OCI-LY1 (cell line): ENCODE measurements around the gene ENTR1.

Experiments used
- H2AFZ ChIP-seq: fragments of 200-600 bp; sonication (generic), shearing (Covaris generic); 2 replicates; pipeline ENCODE4 v1.6.0; 2014; ENCODE audit warnings: antibody characterized with exemption, mild to moderate bottlenecking, low read length
- H3F3A ChIP-seq: fragments of 200-600 bp; sonication (generic), shearing (Covaris generic); 2 replicates; pipeline ENCODE4 v1.6.0; 2014; ENCODE audit warnings: mild to moderate bottlenecking, antibody characterized with exemption, low read length, moderate library complexity; ENCODE audit not compliant: insufficient read depth
- H3K27ac ChIP-seq: fragments of 200-600 bp; sonication (generic); 2 replicates; pipeline ENCODE4 v1.5.1; 2014; ENCODE audit warnings: low read length, mixed run types, mild to moderate bottlenecking, low read depth; ENCODE audit not compliant: poor library complexity, severe bottlenecking
- H3K27me3 ChIP-seq: fragments of 200-600 bp; sonication (generic); 2 replicates; pipeline ENCODE4 v1.6.0; 2014; ENCODE audit warnings: antibody characterized with exemption, mild to moderate bottlenecking, low read length, moderate library complexity; ENCODE audit not compliant: insufficient read depth
- H3K36me3 ChIP-seq: fragments of 200-600 bp; sonication (generic); 2 replicates; pipeline ENCODE4 v1.6.1; 2014; ENCODE audit warnings: mild to moderate bottlenecking, antibody characterized with exemption, low read length, moderate library complexity, mixed read lengths; ENCODE audit not compliant: insufficient read depth
- H3K4me1 ChIP-seq: fragments of 200-600 bp; sonication (generic); 2 replicates; pipeline ENCODE4 v1.5.1; 2014; ENCODE audit warnings: mild to moderate bottlenecking, low read length, moderate library complexity; ENCODE audit not compliant: insufficient read depth, severe bottlenecking
- H3K4me2 ChIP-seq: fragments of 200-600 bp; sonication (generic), shearing (Covaris generic); 2 replicates; pipeline ENCODE4 v1.6.1; 2014; ENCODE audit warnings: low read length
- H3K4me3 ChIP-seq: fragments of 200-600 bp; sonication (generic); 2 replicates; pipeline ENCODE4 v1.5.1; 2014; ENCODE audit warnings: low read length, low read depth, mild to moderate bottlenecking, mixed read lengths; ENCODE audit not compliant: poor library complexity, severe bottlenecking
- H3K79me2 ChIP-seq: fragments of 200-600 bp; shearing (Covaris generic); 2 replicates; pipeline ENCODE4 v1.6.1; 2016; ENCODE audit warnings: mixed run types, low read length, mixed read lengths; ENCODE audit not compliant: insufficient read depth
- H3K9ac ChIP-seq: fragments of 200-600 bp; sonication (generic), shearing (Covaris generic); 2 replicates; pipeline ENCODE4 v1.6.1; 2014; ENCODE audit warnings: mild to moderate bottlenecking, low read length, mixed read lengths
- H3K9me2 ChIP-seq: fragments of 200-600 bp; sonication (generic), shearing (Covaris generic); 2 replicates; pipeline ENCODE4 v1.6.1; 2014; ENCODE audit warnings: low read depth, mild to moderate bottlenecking, low read length, mixed read lengths
- H3K9me3 ChIP-seq: fragments of 200-600 bp; shearing (Covaris generic); 2 replicates; pipeline ENCODE4 v1.6.1; 2014; ENCODE audit warnings: low read length, mixed read lengths
- H4K20me1 ChIP-seq: fragments of 200-600 bp; sonication (generic), shearing (Covaris generic); 2 replicates; pipeline ENCODE4 v1.6.0; 2016; ENCODE audit warnings: mild to moderate bottlenecking, low read length; ENCODE audit not compliant: insufficient read depth
- EZH2 ChIP-seq: fragments of 200-600 bp; sonication (generic), shearing (Covaris generic); IDR thresholded peaks from 2 replicates; pipeline ENCODE4 v1.8.0; 2017; ENCODE audit warnings: borderline replicate concordance, mixed run types, mild to moderate bottlenecking, antibody characterized with exemption, low read length, moderate library complexity, mixed read lengths
- TF ChIP-seq, protein P1 (sequence below): fragments of 200-600 bp; sonication (generic), shearing (Covaris generic); IDR thresholded peaks from 2 replicates; pipeline ENCODE4 v1.5.1; 2017; ENCODE audit warnings: mild to moderate bottlenecking, antibody characterized with exemption, low read length, moderate library complexity, mixed read lengths

Gene ENTR1

DNA sequence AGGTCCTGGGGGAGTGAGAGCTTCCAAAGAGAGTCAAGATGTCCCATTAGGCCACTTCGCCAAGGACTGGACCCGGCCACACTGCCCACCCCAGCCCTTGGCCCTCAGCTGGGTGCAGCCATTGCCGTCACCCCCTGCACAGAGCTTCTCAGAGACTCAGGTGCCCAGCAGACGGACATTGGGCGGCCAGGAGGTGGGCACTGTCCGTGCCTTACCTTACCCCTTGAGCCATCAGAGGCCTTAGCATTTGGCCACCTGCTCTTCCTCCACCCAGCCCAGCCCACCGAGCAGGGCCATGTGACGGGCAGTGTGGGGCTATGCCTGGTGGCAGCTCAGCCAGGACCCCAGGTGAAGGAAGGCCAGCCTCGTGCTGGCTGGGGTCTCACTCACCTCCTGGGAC lies 43.6 kb downstream of the ENTR1 start:
- no peaks in the 10 kb centered on the region for H3K79me2 ChIP-seq
- H3K4me3 ChIP-seq: no peak overlapping the region
- H3K9me3 ChIP-seq: no peaks in the 10 kb centered on the region
- no peak overlapping the region for H3K9ac ChIP-seq
- H3K36me3 ChIP-seq: no peaks in the 10 kb centered on the region; the same call in 1 of the 2 replicates
- H4K20me1 ChIP-seq: no peaks in the 10 kb centered on the region
- no peaks in the 10 kb centered on the region for H3K9me2 ChIP-seq
- H3K4me1 ChIP-seq: peaks cover 11% of the 10 kb centered on the region
- peaks cover 10% of the 10 kb centered on the region; the same call in 1 of the 2 replicates for H3K27me3 ChIP-seq
- no peak overlapping the region for H3K4me2 ChIP-seq
- H3F3A ChIP-seq: no peaks in the 10 kb centered on the region
- TF ChIP-seq, protein P1, sequence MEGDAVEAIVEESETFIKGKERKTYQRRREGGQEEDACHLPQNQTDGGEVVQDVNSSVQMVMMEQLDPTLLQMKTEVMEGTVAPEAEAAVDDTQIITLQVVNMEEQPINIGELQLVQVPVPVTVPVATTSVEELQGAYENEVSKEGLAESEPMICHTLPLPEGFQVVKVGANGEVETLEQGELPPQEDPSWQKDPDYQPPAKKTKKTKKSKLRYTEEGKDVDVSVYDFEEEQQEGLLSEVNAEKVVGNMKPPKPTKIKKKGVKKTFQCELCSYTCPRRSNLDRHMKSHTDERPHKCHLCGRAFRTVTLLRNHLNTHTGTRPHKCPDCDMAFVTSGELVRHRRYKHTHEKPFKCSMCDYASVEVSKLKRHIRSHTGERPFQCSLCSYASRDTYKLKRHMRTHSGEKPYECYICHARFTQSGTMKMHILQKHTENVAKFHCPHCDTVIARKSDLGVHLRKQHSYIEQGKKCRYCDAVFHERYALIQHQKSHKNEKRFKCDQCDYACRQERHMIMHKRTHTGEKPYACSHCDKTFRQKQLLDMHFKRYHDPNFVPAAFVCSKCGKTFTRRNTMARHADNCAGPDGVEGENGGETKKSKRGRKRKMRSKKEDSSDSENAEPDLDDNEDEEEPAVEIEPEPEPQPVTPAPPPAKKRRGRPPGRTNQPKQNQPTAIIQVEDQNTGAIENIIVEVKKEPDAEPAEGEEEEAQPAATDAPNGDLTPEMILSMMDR: no peak
- no peak for TF ChIP-seq EZH2
- H3K27ac ChIP-seq: no peak overlapping the region
- no peak overlapping the region for H2AFZ ChIP-seq

DNA sequence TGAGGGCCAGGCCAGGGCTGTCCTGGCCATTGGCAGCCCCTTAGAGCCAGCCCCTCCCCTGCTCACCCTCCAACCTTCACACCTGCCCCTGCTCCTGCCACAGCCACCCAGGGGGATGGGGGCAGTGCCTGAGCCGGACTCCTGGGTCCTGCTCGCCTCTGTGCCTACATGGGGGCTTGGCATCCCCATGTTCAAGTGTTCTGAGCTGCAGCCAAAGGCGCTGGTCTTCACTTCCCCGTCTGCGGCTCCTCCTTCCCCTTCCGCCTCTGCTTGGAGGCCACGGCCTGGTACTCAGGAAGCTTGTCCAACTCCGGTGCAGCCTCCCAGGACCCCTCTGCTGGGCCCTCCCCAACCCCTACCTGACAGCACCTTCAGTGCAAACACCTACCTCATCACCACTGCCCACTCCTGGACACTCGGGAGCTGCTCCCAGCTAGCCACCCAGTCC lies 44.6 kb downstream of the ENTR1 start:
- H3K27me3 ChIP-seq: peaks cover 8% of the 10 kb centered on the region; the same call in 1 of the 2 replicates
- TF ChIP-seq EZH2: no peak
- TF ChIP-seq, protein P1: no peak
- no peak overlapping the region for H2AFZ ChIP-seq
- H3K9me3 ChIP-seq: no peaks in the 10 kb centered on the region
- H3K9me2 ChIP-seq: no peaks in the 10 kb centered on the region
- no peak overlapping the region for H3K4me2 ChIP-seq
- H4K20me1 ChIP-seq: no peaks in the 10 kb centered on the region
- H3K9ac ChIP-seq: no peak overlapping the region
- no peaks in the 10 kb centered on the region; the same call in 1 of the 2 replicates for H3K36me3 ChIP-seq
- no peaks in the 10 kb centered on the region for H3K79me2 ChIP-seq
- no peak overlapping the region for H3K4me3 ChIP-seq
- no peaks in the 10 kb centered on the region for H3F3A ChIP-seq
- peaks cover 11% of the 10 kb centered on the region for H3K4me1 ChIP-seq
- H3K27ac ChIP-seq: no peak overlapping the region

DNA sequence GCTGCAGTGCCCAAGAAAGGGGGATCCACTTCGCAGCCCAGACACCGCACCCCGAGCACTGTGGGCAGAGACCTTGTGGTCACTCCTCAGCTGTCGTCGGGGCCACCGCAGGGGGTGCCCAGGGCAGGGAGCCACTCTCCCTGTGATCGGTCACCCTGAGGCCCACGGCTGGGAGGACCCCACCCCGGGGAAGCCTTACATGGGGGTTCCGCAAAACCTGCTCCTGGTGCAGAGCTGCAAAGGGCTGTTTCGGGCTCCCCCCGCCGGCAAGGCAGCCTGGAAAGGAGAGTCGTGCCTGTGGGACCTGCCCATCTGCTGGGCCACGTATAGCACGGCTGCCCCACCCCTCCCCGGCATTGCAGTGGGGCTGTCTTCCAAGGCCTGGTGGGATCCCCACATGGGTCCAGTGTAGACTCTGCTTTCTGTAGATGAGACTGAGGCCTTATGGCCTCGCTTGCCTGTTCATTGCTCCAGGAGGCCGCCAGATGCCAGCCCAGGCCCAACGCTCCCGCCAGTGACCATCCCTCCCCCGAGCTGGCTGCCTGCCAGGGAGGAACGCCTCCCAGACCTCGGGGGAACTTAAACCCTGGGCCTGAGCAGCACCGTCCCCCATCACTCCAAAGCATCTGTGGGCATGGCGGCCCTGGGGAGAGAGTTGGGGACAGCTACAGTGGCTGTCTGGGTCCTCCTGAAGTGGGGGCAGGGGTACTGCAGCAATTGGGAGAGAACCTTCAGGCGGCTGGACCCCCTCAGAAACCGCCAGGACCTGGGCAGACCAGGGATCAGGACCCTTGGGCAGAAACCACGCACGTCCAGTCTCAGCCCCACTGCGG lies 45.3 kb downstream of the ENTR1 start:
- Histone ChIP-seq H3K4me3 (no peak overlapping the region), H3K27ac (no peak overlapping the region), H3K9me3 (no peaks in the 10 kb centered on the region), H3K79me2 (no peaks in the 10 kb centered on the region), H2AFZ (no peak overlapping the region), H3K27me3 (peaks cover 1% of the 10 kb centered on the region; the same call in 1 of the 2 replicates), H3F3A (no peaks in the 10 kb centered on the region), H3K9ac (no peak overlapping the region), H4K20me1 (no peaks in the 10 kb centered on the region), H3K4me1 (peaks cover 11% of the 10 kb centered on the region), H3K9me2 (no peaks in the 10 kb centered on the region), H3K4me2 (no peak overlapping the region), H3K36me3 (no peaks in the 10 kb centered on the region; the same call in 1 of the 2 replicates)
- TF ChIP-seq, protein P1: no peak
- no peak for TF ChIP-seq EZH2
